ENCODE data around the gene HNRNPM.

HNRNPM gene

DNA sequence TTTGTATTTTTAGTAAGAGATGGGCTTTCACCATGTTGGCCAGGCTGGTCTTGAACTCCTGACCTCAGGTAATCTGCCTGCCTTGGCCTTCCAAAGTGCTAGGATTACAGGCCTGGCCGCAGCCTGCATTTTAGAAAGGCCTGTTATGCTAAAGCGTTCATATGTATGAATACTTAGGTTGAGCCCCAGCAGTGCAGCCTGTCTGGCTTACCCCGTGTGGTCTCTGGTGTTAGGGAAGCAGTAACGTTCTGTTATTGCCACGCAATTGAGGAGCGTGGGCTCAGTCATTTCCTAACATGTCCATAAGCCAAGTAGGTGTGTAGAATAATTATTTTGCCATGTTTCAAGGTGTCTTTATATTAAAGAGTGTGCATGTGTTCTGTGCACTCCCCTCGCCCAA, 14.3 kb downstream of the HNRNPM start:
- no peak for DNase-seq (ENCODE audit: low read depth in 1 of 2, low spot score in 1 of 2)

DNA sequence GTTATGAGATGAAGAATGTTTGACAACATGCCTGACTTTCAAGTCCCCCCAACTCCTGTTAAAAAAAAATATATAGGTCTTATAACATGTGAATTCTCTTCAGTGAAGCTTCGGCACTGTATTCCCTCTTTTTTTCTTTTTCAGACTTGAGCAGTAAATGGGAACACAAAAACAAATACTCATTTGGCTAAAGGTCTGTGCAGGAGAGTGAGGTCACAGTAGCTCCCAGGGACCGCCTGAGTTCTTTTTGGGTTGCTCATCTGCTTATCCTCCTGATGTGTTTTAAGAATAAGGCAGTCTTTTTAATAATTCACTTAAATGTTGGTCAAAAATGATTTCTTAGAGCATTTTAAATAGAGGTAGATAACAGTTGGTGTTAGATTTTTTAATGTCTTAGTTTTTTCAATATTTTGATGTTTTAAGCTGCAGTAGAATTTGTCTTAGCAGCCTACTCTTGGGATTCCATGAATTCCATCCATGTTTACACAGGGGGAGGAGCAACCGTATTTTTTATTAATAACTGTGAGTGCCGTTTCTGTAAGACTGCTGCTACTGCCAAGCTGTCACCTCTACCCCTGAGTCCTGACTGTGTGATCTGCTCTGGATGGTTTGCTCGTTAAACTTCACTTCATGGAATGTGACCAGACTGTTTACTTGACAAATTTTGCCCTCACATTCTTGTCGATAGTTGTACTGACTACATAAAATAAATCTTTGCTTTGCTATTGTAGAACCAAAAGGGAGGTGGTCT, 14.9 kb downstream of the HNRNPM start:
- DNase-seq (ENCODE audit: low read depth in 1 of 2, low spot score in 1 of 2): no peak

GRCh38 chr19:8460516-8461298, 15.9 kb downstream of the HNRNPM start:
- no peak for DNase-seq (ENCODE audit: low read depth in 1 of 2, low spot score in 1 of 2)

- DNase-seq (ENCODE audit: low read depth in 1 of 2, low spot score in 1 of 2): no peak
Measured at GRCh38 chr19:8461376-8461775, 16.6 kb downstream of the HNRNPM start.

DNA sequence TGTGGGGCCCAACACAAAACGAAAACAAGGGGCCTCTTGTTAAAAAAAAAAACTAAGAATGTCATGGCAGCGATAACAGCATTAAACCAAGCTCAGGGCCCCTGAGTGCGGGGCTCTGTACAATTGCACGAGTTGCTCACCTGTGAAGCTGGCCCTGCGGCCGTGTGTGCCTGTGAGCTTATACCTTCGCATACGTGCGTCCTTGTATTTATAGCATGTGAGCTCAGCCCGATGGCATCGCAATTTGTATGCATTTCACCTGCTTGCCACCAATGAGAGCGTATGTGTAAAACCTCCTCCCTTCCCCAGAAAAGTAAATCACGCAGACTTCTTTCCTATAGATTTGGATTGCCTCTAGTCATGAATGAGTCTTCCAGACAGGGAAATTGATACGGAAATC, 17.1 kb downstream of the HNRNPM start:
- DNase-seq (ENCODE audit: low read depth in 1 of 2, low spot score in 1 of 2): no peak

DNA sequence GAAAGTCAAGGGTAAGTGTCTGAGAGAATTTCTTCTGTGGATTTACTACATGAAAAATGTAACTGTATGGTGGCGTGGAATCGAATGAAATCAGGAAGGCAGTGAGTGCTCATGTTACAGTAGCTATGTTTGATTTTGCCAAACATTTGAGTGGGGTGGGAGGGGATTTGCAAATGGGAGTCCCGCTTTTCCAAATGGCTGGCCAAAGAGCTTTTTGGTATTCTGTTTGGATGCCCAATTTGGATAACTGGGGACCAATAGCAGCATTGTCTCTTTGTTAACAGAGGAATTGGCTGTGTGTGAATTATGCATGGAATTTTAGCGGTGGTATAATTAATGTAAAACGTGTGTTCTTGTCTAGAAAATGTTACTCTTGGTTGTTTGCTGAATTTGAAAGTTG, 17.8 kb downstream of the HNRNPM start:
- DNase-seq (ENCODE audit: low read depth in 1 of 2, low spot score in 1 of 2): no peak

GRCh38 chr19:8463365-8463764, 18.6 kb downstream of the HNRNPM start:
- no peak for DNase-seq (ENCODE audit: low read depth in 1 of 2, low spot score in 1 of 2)

GRCh38 chr19:8466018-8466417, 21.2 kb downstream of the HNRNPM start:
- DNase-seq (ENCODE audit: low read depth in 1 of 2, low spot score in 1 of 2): no peak

DNA sequence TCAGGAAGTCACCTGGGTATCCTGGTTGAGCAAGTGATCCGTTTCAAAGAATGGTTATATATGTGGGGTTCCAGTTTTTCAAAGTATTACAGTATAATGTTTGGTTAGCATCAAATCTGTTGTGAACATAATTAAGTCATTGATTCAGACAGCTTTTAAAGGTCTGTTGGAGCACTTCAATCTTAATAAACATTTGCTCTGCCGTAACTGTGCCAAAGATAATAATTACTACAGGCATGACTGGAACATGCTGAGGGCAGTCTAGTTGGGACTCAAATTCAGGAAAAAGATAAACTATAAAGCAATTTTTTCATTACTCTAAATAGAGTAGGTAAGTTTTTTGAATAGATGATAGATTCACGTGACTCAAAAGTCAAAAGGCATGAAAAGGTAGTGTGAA, 23.3 kb downstream of the HNRNPM start:
- DNase-seq (ENCODE audit: low read depth in 1 of 2, low spot score in 1 of 2): no peak

GRCh38 chr19:8468761-8469373, 24.1 kb downstream of the HNRNPM start:
- DNase-seq (ENCODE audit: low read depth in 1 of 2, low spot score in 1 of 2): no peak

- DNase-seq (ENCODE audit: low read depth in 1 of 2, low spot score in 1 of 2): no peak
Measured at GRCh38 chr19:8469613-8470368, 25.0 kb downstream of the HNRNPM start.

- no peak for DNase-seq (ENCODE audit: low read depth in 1 of 2, low spot score in 1 of 2)
Measured at GRCh38 chr19:8473648-8474476, 29.1 kb downstream of the HNRNPM start.

DNA sequence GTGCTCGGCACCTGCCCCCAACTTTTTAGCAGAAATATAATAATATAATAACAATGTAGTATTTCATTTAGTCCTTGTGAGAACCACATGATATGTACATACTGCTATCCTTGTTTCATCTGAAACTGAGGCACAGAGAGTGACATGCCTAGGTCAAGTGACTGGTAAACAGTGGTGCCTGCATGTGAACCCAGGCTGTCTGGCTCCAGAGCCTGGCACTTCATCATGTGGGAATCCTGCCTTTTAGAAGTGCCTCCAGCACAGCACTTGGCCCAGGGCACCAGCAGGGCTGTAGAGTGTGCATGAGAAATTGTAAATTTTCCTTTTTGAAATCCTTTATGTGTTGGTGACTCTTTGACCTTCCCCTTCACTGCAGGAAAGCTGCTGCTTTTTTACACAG, 30.2 kb downstream of the HNRNPM start:
- no peak for DNase-seq (ENCODE audit: low read depth in 1 of 2, low spot score in 1 of 2)

DNA sequence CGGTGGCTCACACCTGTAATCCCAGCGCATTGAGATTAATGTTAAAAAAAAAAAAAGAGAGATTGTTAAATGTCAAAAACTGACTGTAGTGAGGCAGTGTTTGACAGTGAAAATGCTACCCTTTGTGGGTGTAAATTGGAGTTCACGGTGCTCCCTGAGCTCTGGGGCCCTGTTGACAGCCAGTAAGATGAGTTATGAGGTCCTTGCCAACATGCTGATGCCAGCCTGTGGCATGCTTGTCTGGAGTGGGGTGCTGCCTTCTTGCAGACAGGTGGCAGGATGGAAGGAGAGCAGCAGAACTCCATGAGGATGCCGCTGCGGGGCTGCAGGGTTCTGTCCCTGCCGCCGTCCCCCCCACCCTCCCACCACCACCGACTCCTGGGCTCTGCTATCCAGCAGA, 31.7 kb downstream of the HNRNPM start:
- DNase-seq (ENCODE audit: low read depth in 1 of 2, low spot score in 1 of 2): no peak

DNA sequence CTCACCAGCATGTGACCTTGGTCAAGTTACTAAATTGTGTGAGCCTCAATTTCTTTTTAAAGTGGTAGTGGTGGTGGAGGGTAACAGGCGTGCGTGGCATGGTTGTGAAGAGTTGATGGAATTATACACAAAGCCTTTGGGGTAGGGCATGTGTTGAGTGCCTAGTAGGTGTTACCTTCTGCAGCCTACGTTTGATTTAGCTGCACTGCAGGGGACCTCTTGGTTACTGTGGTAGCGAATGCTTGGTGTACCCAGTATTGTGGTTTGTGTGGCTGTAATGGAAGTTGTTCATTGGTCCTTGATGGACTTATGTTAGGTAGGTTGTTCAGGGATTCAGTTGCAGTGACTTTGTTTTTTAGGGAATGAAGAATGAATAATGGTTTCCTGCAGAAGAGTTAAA, 33.1 kb downstream of the HNRNPM start:
- DNase-seq (ENCODE audit: low read depth in 1 of 2, low spot score in 1 of 2): no peak

GRCh38 chr19:8478598-8478997, 33.8 kb downstream of the HNRNPM start:
- DNase-seq (ENCODE audit: low read depth in 1 of 2, low spot score in 1 of 2): no peak

GRCh38 chr19:8481201-8481600, 36.4 kb downstream of the HNRNPM start:
- no peak for DNase-seq (ENCODE audit: low read depth in 1 of 2, low spot score in 1 of 2)

GRCh38 chr19:8481616-8482015, 36.8 kb downstream of the HNRNPM start:
- no peak for DNase-seq (ENCODE audit: low read depth in 1 of 2, low spot score in 1 of 2)

DNA sequence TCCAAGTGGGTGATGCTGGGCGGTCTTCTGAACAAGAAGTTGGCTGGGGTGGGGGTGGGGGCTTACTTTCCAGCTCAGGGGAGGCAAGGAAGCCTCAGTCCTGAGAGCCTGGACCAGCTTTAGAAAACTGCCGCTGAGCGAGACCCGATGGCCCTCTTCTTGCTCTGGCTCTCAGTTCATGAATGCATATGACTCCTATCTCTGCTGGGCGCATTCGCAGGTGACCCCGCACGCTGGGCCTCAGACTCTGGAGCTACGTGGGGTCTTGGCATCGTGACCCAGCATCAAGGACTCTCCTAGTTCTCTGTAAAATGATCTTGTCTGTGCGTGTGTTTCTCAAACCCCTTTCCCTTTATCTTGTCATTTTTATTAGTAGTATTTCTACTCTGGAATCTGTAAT, 37.9 kb downstream of the HNRNPM start:
- no peak for DNase-seq (ENCODE audit: low read depth in 1 of 2, low spot score in 1 of 2)

GRCh38 chr19:8483165-8483564, 38.4 kb downstream of the HNRNPM start:
- DNase-seq (ENCODE audit: low read depth in 1 of 2, low spot score in 1 of 2): no peak

Measured in stimulated activated CD4-positive, alpha-beta T cell treated with anti-CD3 and anti-CD28 coated beads, Interleukin-15, amount 100 ng/mL, for 1 hour (primary cell).